ENCODE measurements around the gene AKR1B15. TPM values are rescaled to one million over a fixed set of nuclear protein-coding genes. Genes with fewer than 3 reads are reported as not detected.
"Not testable (repeated sequence)": the region's sequence is repeated elsewhere in the genome, so short reads cannot be mapped to it uniquely, and the experiment has no call there.

AKR1B15 gene
- polyA plus RNA-seq, 1 of the 3 experiments (the other 2 are of a cell fraction), result not detected

DNA sequence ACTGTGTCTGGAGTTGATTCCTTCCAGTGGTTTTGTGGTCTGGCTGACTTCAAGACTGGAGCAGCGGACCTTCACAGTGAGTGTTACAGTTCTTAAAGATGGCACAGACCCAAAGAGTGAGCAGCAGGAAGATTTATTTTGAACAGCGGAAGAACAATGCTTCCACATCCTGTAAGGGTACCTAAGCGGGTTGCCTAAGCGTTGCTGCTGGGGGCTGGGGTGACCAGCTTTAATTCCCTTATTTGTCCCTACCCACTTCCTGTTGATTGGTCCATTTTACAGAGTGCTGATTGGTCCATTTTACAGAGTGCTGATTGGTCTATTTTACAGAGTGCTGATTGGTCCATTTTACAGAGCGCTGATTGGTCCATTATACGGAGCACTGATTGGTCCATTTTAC lies 13.2 kb downstream of the AKR1B15 start:
- POLR2A ChIA-PET, result no interaction called here
- Histone ChIP-seq H2AFZ (ENCODE audit: low read depth) (no peak overlapping the region), H3K27me3 (ENCODE audit: insufficient read depth) (peaks cover 8% of the 10 kb centered on the region; the same call in 1 of the 2 replicates), H3K9me2 (no peaks in the 10 kb centered on the region), H3K4me2 (no peak overlapping the region), H3K4me1 (ENCODE audit: control insufficient read depth in 1 of 2, insufficient read depth in 2 of 2, low read depth in 1 of 2, low read length in 1 of 2) (peaks cover 0 to 2% of the 10 kb centered on the region in 2 experiments; a peak in 1 of 4 replicates), H3K79me2 (ENCODE audit: insufficient read depth) (no peaks in the 10 kb centered on the region), H3K9ac (no peak overlapping the region), H3K27ac (ENCODE audit: low read depth in 2 of 2, low read length in 1 of 2) (no peak overlapping the region), H3K9me3 (no peaks in the 10 kb centered on the region), H3K4me3 (ENCODE audit: low read depth in 2 of 2, low read length in 1 of 2) (no peak overlapping the region), H4K20me1 (ENCODE audit: insufficient read depth) (no peaks in the 10 kb centered on the region), H3K36me3 (replicated peaks in 1 of 2; ENCODE audit: control insufficient read depth in 1 of 2, insufficient read depth in 2 of 2, low read length in 1 of 2) (no peaks in the 10 kb centered on the region), H3F3A (replicated peaks; ENCODE audit: insufficient read depth) (no peaks in the 10 kb centered on the region)
- no peak for TF ChIP-seq TEAD4 (IDR thresholded peaks at IDR 0.05; ENCODE audit: borderline replicate concordance, insufficient read depth)
- no peak for TF ChIP-seq RAD21 (IDR thresholded peaks at IDR 0.05; ENCODE audit: low read length)
- TF ChIP-seq, protein P1, sequence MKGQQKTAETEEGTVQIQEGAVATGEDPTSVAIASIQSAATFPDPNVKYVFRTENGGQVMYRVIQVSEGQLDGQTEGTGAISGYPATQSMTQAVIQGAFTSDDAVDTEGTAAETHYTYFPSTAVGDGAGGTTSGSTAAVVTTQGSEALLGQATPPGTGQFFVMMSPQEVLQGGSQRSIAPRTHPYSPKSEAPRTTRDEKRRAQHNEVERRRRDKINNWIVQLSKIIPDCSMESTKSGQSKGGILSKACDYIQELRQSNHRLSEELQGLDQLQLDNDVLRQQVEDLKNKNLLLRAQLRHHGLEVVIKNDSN (IDR thresholded peaks at IDR 0.05; ENCODE audit: borderline replicate concordance, low read depth), result no peak
- TF ChIP-seq, protein P2, sequence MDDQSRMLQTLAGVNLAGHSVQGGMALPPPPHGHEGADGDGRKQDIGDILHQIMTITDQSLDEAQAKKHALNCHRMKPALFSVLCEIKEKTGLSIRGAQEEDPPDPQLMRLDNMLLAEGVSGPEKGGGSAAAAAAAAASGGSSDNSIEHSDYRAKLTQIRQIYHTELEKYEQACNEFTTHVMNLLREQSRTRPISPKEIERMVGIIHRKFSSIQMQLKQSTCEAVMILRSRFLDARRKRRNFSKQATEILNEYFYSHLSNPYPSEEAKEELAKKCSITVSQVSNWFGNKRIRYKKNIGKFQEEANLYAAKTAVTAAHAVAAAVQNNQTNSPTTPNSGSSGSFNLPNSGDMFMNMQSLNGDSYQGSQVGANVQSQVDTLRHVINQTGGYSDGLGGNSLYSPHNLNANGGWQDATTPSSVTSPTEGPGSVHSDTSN (IDR thresholded peaks at IDR 0.05), result no peak
- TF ChIP-seq RXRA (IDR thresholded peaks at IDR 0.05; ENCODE audit: borderline replicate concordance, low read depth), result no peak
- no peak for TF ChIP-seq GATA2 (CRISPR knock-in tag; IDR thresholded peaks at IDR 0.05)
- TF ChIP-seq TCF12 (IDR thresholded peaks at IDR 0.05), result no peak
- TF ChIP-seq MXI1 (IDR thresholded peaks at IDR 0.05; ENCODE audit: low read depth, low read length), result no peak
- TF ChIP-seq POLR2AphosphoS5 (IDR thresholded peaks at IDR 0.05; ENCODE audit: low read depth, low read length), result no peak
- no peak for TF ChIP-seq NFIC (IDR thresholded peaks at IDR 0.05; ENCODE audit: borderline replicate concordance)
- no peak for TF ChIP-seq EZH2phosphoT487 (IDR thresholded peaks at IDR 0.05; ENCODE audit: borderline replicate concordance, low read depth)
- TF ChIP-seq USF2 (IDR thresholded peaks at IDR 0.05; ENCODE audit: borderline replicate concordance, low read depth, low read length), result no peak
- TF ChIP-seq SIN3A (IDR thresholded peaks at IDR 0.05; ENCODE audit: borderline replicate concordance, low read depth, low read length), result no peak
- TF ChIP-seq FOXM1 (IDR thresholded peaks at IDR 0.05; ENCODE audit: low read depth), result no peak
- TF ChIP-seq JUND (IDR thresholded peaks at IDR 0.05), result no peak
- no peak for TF ChIP-seq FOXJ3 (CRISPR knock-in tag; IDR thresholded peaks at IDR 0.05)
- TF ChIP-seq EP300 (IDR thresholded peaks at IDR 0.05; ENCODE audit: borderline replicate concordance in 1 of 2, low read depth in 1 of 2, low read length in 1 of 2), result no peak
- TF ChIP-seq MEF2A (IDR thresholded peaks at IDR 0.05; ENCODE audit: borderline replicate concordance, low read depth), result no peak
- TF ChIP-seq CHD2 (IDR thresholded peaks at IDR 0.05; ENCODE audit: low read length, partially characterized antibody), result no peak
- WGBS (ENCODE audit: low lambda C conversion rate), result 76% methylated on average over 6 of the region's 6 CpGs
- no peak for DNase-seq
- CTCF ChIA-PET, result interaction anchor here (1.2 to 6.3 kb wide), 2 partner anchors 14 to 130 kb away, joined by 3 to 52 read pairs; partner anchors contain the start of gene AKR1B15

DNA sequence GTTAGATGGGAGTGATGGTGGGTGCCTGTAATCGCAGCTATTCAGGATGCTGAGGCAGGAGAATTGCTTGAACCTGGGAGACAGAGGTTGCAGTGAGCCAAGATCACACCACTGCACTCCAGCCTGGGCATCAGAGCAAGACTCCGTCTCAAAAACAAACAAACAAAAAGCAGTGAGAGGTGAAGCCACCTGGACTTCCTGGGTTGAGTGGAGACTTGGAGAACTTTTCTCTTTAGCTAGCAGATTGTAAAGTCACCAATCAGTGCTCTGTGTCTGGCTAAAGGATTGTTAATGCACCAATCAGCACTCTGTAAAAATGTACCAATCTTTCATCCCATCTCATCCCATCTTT lies 14.5 kb downstream of the AKR1B15 start:
- H3K27ac ChIP-seq (ENCODE audit: low read depth in 2 of 2, low read length in 1 of 2); H3K36me3 ChIP-seq (replicated peaks in 1 of 2; ENCODE audit: control insufficient read depth in 1 of 2, insufficient read depth in 2 of 2, low read length in 1 of 2); H3K9me2 ChIP-seq; DNase-seq; H3K79me2 ChIP-seq (ENCODE audit: insufficient read depth); H2AFZ ChIP-seq (ENCODE audit: low read depth); H3K4me2 ChIP-seq; H4K20me1 ChIP-seq (ENCODE audit: insufficient read depth); H3K9ac ChIP-seq; H3K9me3 ChIP-seq; H3F3A ChIP-seq (replicated peaks; ENCODE audit: insufficient read depth); POLR2A ChIA-PET; H3K4me1 ChIP-seq (ENCODE audit: control insufficient read depth in 1 of 2, insufficient read depth in 2 of 2, low read depth in 1 of 2, low read length in 1 of 2); H3K27me3 ChIP-seq (ENCODE audit: insufficient read depth): not testable (repeated sequence)
- H3K4me3 ChIP-seq (ENCODE audit: low read depth in 2 of 2, low read length in 1 of 2), result 0 out of 4 replicates have a peak overlapping the region, but pooled peaks of 1 of the 2 experiments have one; percentile 1
- WGBS (ENCODE audit: low lambda C conversion rate), result 25% methylated on average over 2 of the region's 2 CpGs
- CTCF ChIA-PET, result interaction anchor here (1.0 to 1.5 kb wide), 3 partner anchors 20 to 131 kb away, joined by 3 to 5 read pairs (median 3); no protein-coding TSS in a partner anchor

Data from SK-N-SH (cell line).